Activated B cell treated with CpG ODN at 0.5 μM for 24 hours (primary cell): Measurements from ENCODE around the gene PHIP. TPM values are rescaled to one million over a fixed set of nuclear protein-coding genes. Genes with fewer than 3 reads are reported as not detected.

Source experiments
- ATAC-seq: fragments of 200-7000 bp; cut with Tn5 transposase; one replicate; pipeline ENCODE4 v1.10.0; 2021; ENCODE audit warnings: low read depth, mild to moderate bottlenecking, moderate library complexity
- CTCF ChIA-PET: fragments of 350-600 bp; sonication (Branson Sonifier 250); formaldehyde crosslinking; loops from one replicate; lab custom pipeline; 2021; ENCODE audit warnings: antibody characterized with exemption; lab: Charles Lee
- POLR2A ChIA-PET: fragments of 350-600 bp; sonication (Branson Sonifier 250); formaldehyde crosslinking; loops from one replicate; lab custom pipeline; 2021; ENCODE audit warnings: antibody characterized with exemption; lab: Charles Lee
- DNase-seq: peaks from one replicate; pipeline ENCODE4 v3.0.0; 2022
- H3K27ac Mint-ChIP-seq: one replicate; pipeline ENCODE4 v1.8.0; 2020; ENCODE audit warnings: mixed read lengths
- H3K27me3 Mint-ChIP-seq: one replicate; pipeline ENCODE4 v1.8.0; 2021; ENCODE audit warnings: mixed read lengths
- H3K36me3 Mint-ChIP-seq: one replicate; pipeline ENCODE4 v1.8.0; 2021; ENCODE audit warnings: low read depth, mixed read lengths
- H3K4me1 Mint-ChIP-seq: one replicate; pipeline ENCODE4 v1.8.0; 2021; ENCODE audit warnings: mixed read lengths
- H3K4me3 Mint-ChIP-seq: one replicate; pipeline ENCODE4 v1.8.0; 2020; ENCODE audit warnings: mild to moderate bottlenecking, mixed read lengths
- H3K9me3 Mint-ChIP-seq: one replicate; pipeline ENCODE4 v1.8.0; 2020; ENCODE audit warnings: mixed read lengths
- intact Hi-C: fragments of 100-400 bp; cut with micrococcal nuclease; formaldehyde crosslinking; loops from one replicate; pipeline ENCODE4 v1.15.1; 2024
- total RNA-seq: library from RNA; stranded (reverse); gene quantifications from 2 replicates; pipeline ENCODE4 v1.2.3, GENCODE V29; 2022
- TF ChIP-seq, protein P1 (sequence below): fragments of 200-600 bp; IDR thresholded peaks from one replicate; pipeline ENCODE4 v1.8.0; 2022; ENCODE audit warnings: antibody characterized with exemption, mild to moderate bottlenecking

The PHIP gene
- total RNA-seq, 1 donor from 2014 or later, result 32.3 TPM

DNA sequence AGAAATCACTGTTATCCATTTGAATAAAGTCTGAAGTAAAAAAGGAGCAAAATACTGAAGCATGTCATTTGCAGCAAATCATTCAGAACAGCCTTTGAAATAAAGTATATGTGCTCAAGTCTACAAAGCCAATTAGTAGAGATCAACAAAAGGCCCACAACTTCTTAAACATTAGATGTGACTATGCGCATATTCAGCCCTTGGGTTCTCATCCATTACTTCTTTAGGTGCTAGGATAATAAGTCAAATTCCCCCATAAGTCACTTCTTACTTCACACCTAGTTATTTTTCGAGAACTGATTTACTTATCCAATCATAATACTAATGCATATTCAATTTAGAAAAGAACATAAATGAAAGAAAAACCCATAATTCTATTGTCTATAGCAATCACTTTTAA is 31.0 kb downstream of the PHIP start:
- CTCF ChIA-PET, result no interaction called here
- intact Hi-C loops, result no loop called here
- peaks cover 52% of the 10 kb centered on the region for H3K36me3 Mint-ChIP-seq
- no peaks in the 10 kb centered on the region for H3K9me3 Mint-ChIP-seq
- no peaks in the 10 kb centered on the region for H3K27me3 Mint-ChIP-seq
- H3K4me3 Mint-ChIP-seq, result no peak overlapping the region
- DNase-seq (no peak), ATAC-seq (no peak)
- peaks cover 15% of the 10 kb centered on the region for H3K4me1 Mint-ChIP-seq
- TF ChIP-seq, protein P1, sequence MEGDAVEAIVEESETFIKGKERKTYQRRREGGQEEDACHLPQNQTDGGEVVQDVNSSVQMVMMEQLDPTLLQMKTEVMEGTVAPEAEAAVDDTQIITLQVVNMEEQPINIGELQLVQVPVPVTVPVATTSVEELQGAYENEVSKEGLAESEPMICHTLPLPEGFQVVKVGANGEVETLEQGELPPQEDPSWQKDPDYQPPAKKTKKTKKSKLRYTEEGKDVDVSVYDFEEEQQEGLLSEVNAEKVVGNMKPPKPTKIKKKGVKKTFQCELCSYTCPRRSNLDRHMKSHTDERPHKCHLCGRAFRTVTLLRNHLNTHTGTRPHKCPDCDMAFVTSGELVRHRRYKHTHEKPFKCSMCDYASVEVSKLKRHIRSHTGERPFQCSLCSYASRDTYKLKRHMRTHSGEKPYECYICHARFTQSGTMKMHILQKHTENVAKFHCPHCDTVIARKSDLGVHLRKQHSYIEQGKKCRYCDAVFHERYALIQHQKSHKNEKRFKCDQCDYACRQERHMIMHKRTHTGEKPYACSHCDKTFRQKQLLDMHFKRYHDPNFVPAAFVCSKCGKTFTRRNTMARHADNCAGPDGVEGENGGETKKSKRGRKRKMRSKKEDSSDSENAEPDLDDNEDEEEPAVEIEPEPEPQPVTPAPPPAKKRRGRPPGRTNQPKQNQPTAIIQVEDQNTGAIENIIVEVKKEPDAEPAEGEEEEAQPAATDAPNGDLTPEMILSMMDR, result no peak
- POLR2A ChIA-PET, result no interaction called here
- no peak overlapping the region for H3K27ac Mint-ChIP-seq

DNA sequence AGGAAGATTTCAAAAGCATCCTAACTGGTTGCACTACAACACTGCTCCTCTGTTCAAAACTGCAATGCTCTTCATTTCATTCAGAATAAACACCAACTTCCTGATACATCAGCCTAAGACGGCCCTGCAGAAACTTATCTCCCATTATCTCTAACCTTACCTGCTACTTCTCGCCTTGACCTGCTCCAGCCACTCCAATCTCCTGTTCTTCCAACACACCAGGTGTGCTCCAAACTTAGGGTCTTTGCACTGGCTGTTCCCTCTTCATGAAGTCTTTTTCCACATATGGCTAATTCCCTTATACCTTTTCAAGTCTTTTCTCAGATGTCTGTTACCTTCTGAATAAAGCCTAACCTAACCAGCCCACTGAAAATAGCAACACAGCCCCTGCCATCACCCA is 32.1 kb downstream of the PHIP start:
- Mint-ChIP-seq H3K9me3 (no peaks in the 10 kb centered on the region), H3K4me3 (no peak overlapping the region), H3K27me3 (no peaks in the 10 kb centered on the region), H3K36me3 (peaks cover 49% of the 10 kb centered on the region), H3K4me1 (peaks cover 21% of the 10 kb centered on the region), H3K27ac (no peak overlapping the region)
- intact Hi-C loops, result no loop called here
- TF ChIP-seq, protein P1, result no peak
- ChIA-PET POLR2A (no interaction called here), CTCF (no interaction called here)
- ATAC-seq, result no peak
- no peak for DNase-seq

DNA sequence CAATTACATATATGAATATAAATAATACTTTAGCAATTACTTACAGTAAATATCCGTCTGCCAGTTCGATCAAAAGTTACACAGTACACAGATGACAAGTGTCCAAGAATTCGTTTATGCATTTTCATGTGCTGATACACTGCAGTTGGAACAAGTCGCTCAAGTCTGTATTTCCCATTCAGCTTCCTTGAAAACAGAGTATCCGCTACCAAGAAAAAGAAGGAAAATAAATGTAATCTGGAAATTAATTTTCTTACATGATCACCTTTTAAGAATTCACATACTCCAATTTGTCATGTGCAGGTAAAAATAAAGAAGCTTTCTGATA is 35.3 kb downstream of the PHIP start:
- H3K27ac Mint-ChIP-seq, result no peak overlapping the region
- intact Hi-C loops, result no loop called here
- H3K4me1 Mint-ChIP-seq, result peaks cover 21% of the 10 kb centered on the region
- H3K36me3 Mint-ChIP-seq, result peaks cover 55% of the 10 kb centered on the region
- ATAC-seq (no peak), DNase-seq (no peak)
- H3K9me3 Mint-ChIP-seq, result no peaks in the 10 kb centered on the region
- H3K27me3 Mint-ChIP-seq, result no peaks in the 10 kb centered on the region
- no peak overlapping the region for H3K4me3 Mint-ChIP-seq
- TF ChIP-seq, protein P1, result no peak
- ChIA-PET CTCF (no interaction called here), POLR2A (interaction anchor here (1.4 kb wide), 1 partner anchor 35 kb away, joined by 4 read pairs; the partner anchor contains the start of gene PHIP)

DNA sequence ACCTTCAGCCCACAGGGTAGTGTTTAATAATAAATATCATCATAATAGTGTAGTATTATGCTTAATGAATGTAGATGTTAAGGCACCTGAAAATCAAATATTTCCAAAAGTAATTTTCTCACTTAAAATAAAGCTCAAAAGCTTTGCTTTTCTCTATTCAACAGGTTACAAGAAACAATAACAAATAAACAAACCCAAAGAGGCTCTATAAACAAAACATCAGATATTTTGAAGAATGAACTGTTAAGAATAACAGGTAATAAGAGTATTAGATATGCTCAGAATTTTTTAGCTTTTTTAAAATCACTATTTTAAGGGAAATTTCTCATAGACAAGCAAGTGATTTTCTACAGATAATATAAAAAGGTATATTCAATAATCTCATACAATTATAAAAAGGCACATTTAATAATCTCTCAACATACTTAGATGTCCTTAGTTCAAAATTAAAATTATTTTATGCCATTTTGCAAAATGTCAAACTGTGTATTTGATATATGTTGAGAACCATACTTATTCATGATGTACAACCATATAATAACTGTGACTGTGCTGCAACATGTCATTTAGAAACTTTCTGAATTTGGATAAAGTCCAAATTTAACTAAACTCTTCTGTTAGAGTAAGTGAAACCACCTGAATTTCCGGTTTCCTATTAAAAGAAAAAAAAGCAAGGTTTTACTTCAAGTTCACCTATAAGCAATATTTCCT is 35.8 kb downstream of the PHIP start:
- no peak for DNase-seq
- Mint-ChIP-seq H3K9me3 (no peaks in the 10 kb centered on the region), H3K27ac (no peak overlapping the region), H3K36me3 (peaks cover 57% of the 10 kb centered on the region), H3K27me3 (no peaks in the 10 kb centered on the region), H3K4me3 (no peak overlapping the region), H3K4me1 (peaks cover 21% of the 10 kb centered on the region)
- no peak for ATAC-seq
- TF ChIP-seq, protein P1, result no peak
- ChIA-PET CTCF (no interaction called here), POLR2A (no interaction called here)
- intact Hi-C loops, result no loop called here

DNA sequence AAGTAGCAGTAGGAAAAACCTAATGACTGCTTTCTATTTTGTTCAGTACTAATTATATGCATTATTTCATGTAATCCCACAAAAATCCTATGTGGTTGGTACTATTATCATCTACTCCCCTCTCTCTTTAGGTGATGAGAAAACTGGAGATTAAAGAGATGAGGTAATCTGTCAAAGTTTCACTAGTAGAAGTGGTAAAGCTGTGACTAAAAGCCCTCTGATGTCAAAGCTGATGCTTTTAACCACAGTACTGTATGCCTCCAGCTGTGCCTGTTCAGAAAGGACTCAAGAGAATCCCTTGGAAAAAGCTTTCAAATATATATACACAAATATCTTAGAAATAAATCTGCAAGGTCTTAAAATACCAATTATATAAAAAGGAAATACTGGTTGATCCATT is 38.0 kb downstream of the PHIP start:
- DNase-seq (no peak), ATAC-seq (no peak)
- peaks cover 27% of the 10 kb centered on the region for H3K4me1 Mint-ChIP-seq
- H3K27me3 Mint-ChIP-seq, result no peaks in the 10 kb centered on the region
- H3K4me3 Mint-ChIP-seq, result no peak overlapping the region
- POLR2A ChIA-PET, result no interaction called here
- intact Hi-C loops, result no loop called here
- H3K9me3 Mint-ChIP-seq, result no peaks in the 10 kb centered on the region
- CTCF ChIA-PET, result no interaction called here
- H3K36me3 Mint-ChIP-seq, result peaks cover 62% of the 10 kb centered on the region
- TF ChIP-seq, protein P1, result no peak
- H3K27ac Mint-ChIP-seq, result no peak overlapping the region
